ENCODE data around the gene TSPAN19. TPM values are rescaled to one million over a fixed set of nuclear protein-coding genes. Genes with fewer than 3 reads are reported as not detected.

The TSPAN19 gene
- total RNA-seq: not detected in 2 replicates

DNA sequence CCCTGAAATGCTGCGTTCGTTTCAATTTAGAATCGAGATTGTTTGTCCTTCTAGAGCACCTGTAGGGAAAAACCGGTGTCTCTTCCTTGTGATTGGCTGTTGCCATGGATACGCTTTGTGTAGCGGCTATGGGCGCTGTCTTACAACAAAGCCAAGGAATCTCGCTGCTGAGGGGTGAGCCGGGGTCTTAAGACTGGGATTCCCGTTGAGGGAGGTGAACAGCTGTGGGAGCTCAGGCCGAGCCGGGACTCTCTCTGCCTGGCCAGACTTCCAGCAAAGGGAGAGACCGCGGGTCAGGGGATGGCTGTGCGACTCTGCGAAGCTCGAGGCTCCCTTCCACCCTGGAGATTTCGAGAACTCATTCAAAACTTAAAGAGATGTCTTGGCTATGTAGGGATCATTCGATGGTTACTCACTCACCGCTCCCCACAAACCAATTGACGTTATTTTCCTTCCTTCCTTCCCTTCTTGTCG is at the start of gene TSPAN19, which contains the start of gene LRRIQ1:
TSPAN19 (minus strand) TSS at position 44 of the 474 bp plus-strand sequence. CDS start 6,331 bp downstream, outside the sequence.
LRRIQ1 (plus strand) TSS at position 118 of the 474 bp plus-strand sequence. CDS start 1,826 bp downstream, outside the sequence.

Other genes with a start within 250 kb of the TSPAN19 start
- gene SLC6A15, start 123.5 kb downstream of the TSPAN19 start, total RNA-seq: 7.2 and 12.1 TPM in 2 replicates
- gene LRRIQ1, start 74 bp upstream of the TSPAN19 start, total RNA-seq: under 0.01 and 0.35 TPM in 2 replicates
- gene ALX1, start 243.9 kb upstream of the TSPAN19 start, total RNA-seq: 2.3 and 3.5 TPM in 2 replicates

Data from myometrial cell (primary cell).